Sciatic nerve (tissue), 2 donors: ENCODE data around the gene SMLR1. TPM values are rescaled to one million over a fixed set of nuclear protein-coding genes. Genes with fewer than 3 reads are reported as not detected.
A peak's percentile ranks its signal among the peaks of the same experiment; 100 is the strongest.
"Not testable (repeated sequence)": the region's sequence is repeated elsewhere in the genome, so short reads cannot be mapped to it uniquely, and the experiment has no call there.

Experiments
- ATAC-seq: fragments of 200-7000 bp; cut with Tn5 transposase; one replicate; pipeline ENCODE4 v1.9.1; 2020; ENCODE audit warnings: mild to moderate bottlenecking, moderate library complexity
- DNase-seq: peaks from one replicate; pipeline ENCODE4 v3.0.0-alpha.2; 2020; ENCODE audit warnings: low spot score
- intact Hi-C: fragments of 100-400 bp; cut with DNase I; formaldehyde crosslinking; loops from one replicate; pipeline ENCODE4 v1.14.2; 2022
- total RNA-seq: library from RNA; stranded (reverse); fragmentation: NEBNext Ultra II Directional; extraction: Animal tissue kit (Norgen Biotek cat#: 25700); gene quantifications from one replicate; pipeline ENCODE4 v1.2.1, GENCODE V29; 2021
- donor health status: DM: no; HTN: no; CAD: no.
- donor health status: DM: no; HTN: no; CAD: no.

Gene SMLR1
- total RNA-seq, result not detected

- DNase-seq (no peak), ATAC-seq (no peak)
- intact Hi-C loops, result no loop called here
These were observed at the start of gene SMLR1 for GRCh38 chr6:130827247-130828149. SMLR1 (plus strand) TSS chr6:130827406; CDS start chr6:130827414, 8 bp downstream.

GRCh38 chr6:130778946-130779657 lies 48.1 kb upstream of the SMLR1 start:
- DNase-seq, result no peak
- intact Hi-C loops, result no loop called here

GRCh38 chr6:130779658-130780033 lies 47.6 kb upstream of the SMLR1 start:
- no peak for DNase-seq
- intact Hi-C loops, result no loop called here
- ATAC-seq, result no peak

More at GRCh38 chr6:130778946-130779657, 48.1 kb upstream of the SMLR1 start:
- ATAC-seq, result peak; percentile 90

- DNase-seq (no peak), ATAC-seq (no peak)
- intact Hi-C loops, result no loop called here
These were observed 47.1 kb upstream of the SMLR1 start for GRCh38 chr6:130780122-130780521.

- DNase-seq (no peak), ATAC-seq (no peak)
- intact Hi-C loops, result no loop called here
These were observed 45.6 kb upstream of the SMLR1 start for GRCh38 chr6:130781557-130781956.

GRCh38 chr6:130783416-130784107 lies 43.6 kb upstream of the SMLR1 start:
- DNase-seq, result no peak
- intact Hi-C loops, result no loop called here
- ATAC-seq, result no peak

- DNase-seq (no peak), ATAC-seq (no peak)
- intact Hi-C loops, result no loop called here
These were observed 39.3 kb upstream of the SMLR1 start for GRCh38 chr6:130787726-130788500.

- intact Hi-C loops, result no loop called here
- DNase-seq (no peak), ATAC-seq (no peak)
These were observed 38.3 kb upstream of the SMLR1 start for GRCh38 chr6:130788954-130789353.

GRCh38 chr6:130794010-130794697 lies 33.1 kb upstream of the SMLR1 start:
- ATAC-seq, result no peak
- DNase-seq, result no peak
- intact Hi-C loops, result no loop called here

GRCh38 chr6:130794738-130795137 lies 32.5 kb upstream of the SMLR1 start:
- DNase-seq, result no peak
- intact Hi-C loops, result no loop called here

GRCh38 chr6:130796313-130796905 lies 30.8 kb upstream of the SMLR1 start:
- DNase-seq, result no peak
- intact Hi-C loops, result no loop called here
- ATAC-seq, result peak; percentile 96

More at GRCh38 chr6:130794738-130795137, 32.5 kb upstream of the SMLR1 start:
- ATAC-seq, result peak; percentile 14

GRCh38 chr6:130797061-130797460 lies 30.1 kb upstream of the SMLR1 start:
- intact Hi-C loops, result no loop called here
- ATAC-seq (no peak), DNase-seq (no peak)

GRCh38 chr6:130801368-130801767 lies 25.8 kb upstream of the SMLR1 start:
- not testable (repeated sequence) for DNase-seq, ATAC-seq

GRCh38 chr6:130810307-130811030 lies 16.7 kb upstream of the SMLR1 start:
- no peak for ATAC-seq
- intact Hi-C loops, result no loop called here
- DNase-seq, result no peak

More at GRCh38 chr6:130801368-130801767, 25.8 kb upstream of the SMLR1 start:
- intact Hi-C loops, result not testable (repeated sequence)

GRCh38 chr6:130811932-130812331 lies 15.3 kb upstream of the SMLR1 start:
- ATAC-seq (no peak), DNase-seq (no peak)
- intact Hi-C loops, result no loop called here

- DNase-seq, result no peak
- intact Hi-C loops, result no loop called here
- ATAC-seq, result no peak
These were observed 12.7 kb upstream of the SMLR1 start for GRCh38 chr6:130814506-130814905.
